ENCODE results near the gene KANSL1.

Gene KANSL1

GRCh38 chr17:46074540-46074939 is 118.7 kb downstream of the KANSL1 start:
- DNase-seq = no peak

GRCh38 chr17:46072998-46073397 is 120.2 kb downstream of the KANSL1 start:
- DNase-seq = no peak

GRCh38 chr17:46071796-46072195 is 121.4 kb downstream of the KANSL1 start:
- no peak for DNase-seq

- no peak for DNase-seq
Observed at GRCh38 chr17:46064460-46064859, 128.8 kb downstream of the KANSL1 start.

- DNase-seq = no peak
Observed at GRCh38 chr17:46063241-46063640, 130.0 kb downstream of the KANSL1 start.

- DNase-seq = peak; percentile 32 to 36
Observed at GRCh38 chr17:46061435-46061834, 131.8 kb downstream of the KANSL1 start.

GRCh38 chr17:46060461-46060860 is 132.8 kb downstream of the KANSL1 start:
- no peak for DNase-seq

- DNase-seq = no peak
Observed at GRCh38 chr17:46059486-46059885, 133.7 kb downstream of the KANSL1 start.

- no peak for DNase-seq
Observed at GRCh38 chr17:46057366-46057765, 135.9 kb downstream of the KANSL1 start.

- DNase-seq = no peak
Observed at GRCh38 chr17:46056800-46057304, 136.4 kb downstream of the KANSL1 start.

GRCh38 chr17:46053911-46054534 is 139.2 kb downstream of the KANSL1 start:
- no peak for DNase-seq

GRCh38 chr17:46049656-46050055 is 143.6 kb downstream of the KANSL1 start:
- no peak for DNase-seq

- no peak for DNase-seq
Observed at GRCh38 chr17:46047856-46048255, 145.4 kb downstream of the KANSL1 start.

- DNase-seq = no peak
Observed at GRCh38 chr17:46047398-46047797, 145.8 kb downstream of the KANSL1 start.

GRCh38 chr17:46046957-46047356 is 146.3 kb downstream of the KANSL1 start:
- no peak for DNase-seq

GRCh38 chr17:46045639-46046038 is 147.6 kb downstream of the KANSL1 start:
- DNase-seq = no peak

- DNase-seq = no peak
Observed at GRCh38 chr17:46044989-46045388, 148.2 kb downstream of the KANSL1 start.

- DNase-seq = peak; percentile 89 to 92
Observed at GRCh38 chr17:46044286-46044928, 148.8 kb downstream of the KANSL1 start.

GRCh38 chr17:46043606-46044005 is 149.6 kb downstream of the KANSL1 start:
- DNase-seq = no peak

- DNase-seq = no peak
Observed at GRCh38 chr17:46042925-46043324, 150.3 kb downstream of the KANSL1 start.

- DNase-seq = no peak
Observed at GRCh38 chr17:46042246-46042645, 151.0 kb downstream of the KANSL1 start.

GRCh38 chr17:46039592-46040186 is 153.5 kb downstream of the KANSL1 start:
- DNase-seq = no peak

- DNase-seq = no peak
Observed at GRCh38 chr17:46038937-46039336, 154.3 kb downstream of the KANSL1 start.

- DNase-seq = no peak
Observed at GRCh38 chr17:46038414-46038813, 154.8 kb downstream of the KANSL1 start.
